NCI-H82 treated with DMSO at 0.1 percent for 48 hours (cell line): Measurements from ENCODE around the gene OR1I1.
"Not testable (repeated sequence)": the region's sequence is repeated elsewhere in the genome, so short reads cannot be mapped to it uniquely, and the experiment has no call there.

Experiments used
- DNase-seq: peaks from one replicate; lab custom pipeline; 2025; ENCODE audit not compliant: unreplicated experiment; lab: John Stamatoyannopoulos, UW

The OR1I1 gene

DNA sequence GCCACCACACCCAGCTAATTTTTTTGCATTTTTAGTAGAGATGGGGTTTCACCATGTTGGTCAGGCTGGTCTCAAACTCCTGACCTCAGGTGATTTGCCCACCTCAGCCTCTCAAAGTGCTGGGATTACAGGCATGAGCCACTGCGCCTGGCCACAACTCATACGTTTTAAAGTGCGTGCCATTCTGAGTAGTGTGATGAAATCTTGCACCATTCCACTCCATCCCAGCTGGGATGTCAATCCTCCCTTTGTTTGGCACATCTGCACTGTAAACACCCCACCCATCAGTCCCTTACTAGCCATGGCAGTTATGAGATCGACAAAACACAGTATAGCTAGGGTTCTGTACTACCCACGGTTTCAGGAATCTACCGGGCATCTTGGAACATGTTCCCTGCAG is 16.0 kb downstream of the OR1I1 start:
- DNase-seq, result not testable (repeated sequence)

DNA sequence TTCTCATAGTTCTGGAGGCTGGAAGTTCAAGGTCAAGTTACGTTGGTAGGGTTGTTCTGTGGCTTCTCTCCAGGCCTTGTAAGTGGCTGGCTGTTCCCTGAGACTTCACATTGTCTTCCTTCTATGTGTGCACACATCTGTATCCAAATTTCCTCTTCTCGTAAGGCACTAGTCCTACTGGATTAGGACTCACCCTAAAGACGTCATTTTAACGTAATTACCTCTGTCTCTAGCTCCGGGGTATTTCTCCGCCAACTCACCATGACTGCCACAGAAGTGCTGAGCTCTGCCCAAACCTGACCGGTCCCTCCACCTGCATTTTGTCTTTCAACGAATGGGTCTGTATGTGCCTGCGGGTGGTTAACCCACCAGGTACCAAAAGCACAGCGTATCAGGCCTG is 16.4 kb downstream of the OR1I1 start:
- DNase-seq, result no peak

DNA sequence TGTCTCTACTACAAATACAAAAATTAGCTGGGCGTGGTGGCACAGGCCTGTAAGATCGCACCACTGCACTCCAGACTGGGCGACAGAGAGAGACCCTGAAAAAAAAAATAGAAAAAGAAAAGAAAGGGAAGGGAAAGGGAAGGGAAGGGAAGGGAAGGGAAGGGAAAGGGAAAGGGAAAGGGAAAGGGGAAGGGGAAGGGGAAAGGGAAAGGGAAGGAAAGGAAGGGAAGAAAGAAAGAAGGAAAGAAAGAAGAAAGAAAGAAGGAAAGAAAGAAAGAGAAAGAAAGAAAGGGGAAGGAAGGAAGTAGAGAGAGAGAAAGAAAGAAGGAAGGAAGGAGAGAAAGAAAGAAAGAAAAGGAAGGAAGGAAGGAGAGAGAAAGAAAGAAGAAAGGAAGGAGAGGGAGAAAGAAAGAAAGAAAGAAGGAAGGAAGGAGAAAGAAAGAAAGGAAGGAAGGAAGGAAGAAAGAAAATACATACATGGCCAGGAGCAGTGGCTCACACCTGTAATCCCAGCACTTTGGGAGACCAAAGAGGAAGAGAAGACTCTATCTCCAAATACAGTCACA is 17.1 kb downstream of the OR1I1 start:
- no peak for DNase-seq

DNA sequence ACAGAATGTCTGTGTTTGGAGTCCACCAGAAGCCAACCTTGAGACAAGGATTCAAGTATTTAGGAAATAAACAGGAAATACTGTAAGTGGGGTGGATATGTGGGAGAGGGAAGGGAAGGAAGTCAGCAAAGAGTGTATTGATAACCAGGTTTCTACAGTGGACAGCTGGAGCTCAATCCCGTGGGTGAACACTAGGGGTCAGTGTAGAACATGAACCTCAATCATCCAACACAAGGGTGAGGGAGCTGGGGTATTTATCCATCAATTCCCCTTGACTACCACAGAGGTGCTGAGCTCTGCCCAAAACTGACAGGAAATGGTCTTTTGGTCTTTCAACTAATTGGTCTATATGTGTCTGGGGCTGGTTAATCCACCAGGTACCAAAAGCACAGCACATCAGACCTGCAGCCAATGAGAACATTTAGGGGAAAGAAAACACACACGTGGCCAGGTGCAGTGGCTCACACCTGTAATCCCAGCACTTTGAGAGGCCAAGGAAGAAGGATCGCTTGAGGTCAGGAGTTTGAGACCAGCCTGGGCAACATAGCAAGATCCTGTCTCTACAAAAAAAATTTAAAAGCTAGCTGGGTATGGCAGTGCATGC is 19.6 kb downstream of the OR1I1 start:
- no peak for DNase-seq

DNA sequence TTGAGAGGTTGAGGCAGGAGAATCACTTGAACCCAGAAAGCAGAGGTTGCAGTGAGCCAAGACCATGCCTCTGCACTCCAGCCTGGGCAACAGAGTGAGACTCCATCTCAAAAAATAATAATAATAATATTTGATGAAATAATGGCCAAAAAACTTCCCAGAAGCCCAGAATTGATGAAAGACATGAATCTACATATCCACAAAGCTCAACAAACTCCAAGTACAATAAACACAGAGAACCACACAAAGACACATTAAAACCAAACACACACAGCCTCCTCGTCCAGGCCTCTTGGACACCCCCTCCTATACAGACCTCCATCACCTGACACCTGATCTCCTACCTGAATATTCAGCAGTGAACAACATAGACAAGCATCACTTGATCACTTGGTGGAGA is 22.0 kb downstream of the OR1I1 start:
- DNase-seq, result no peak

DNA sequence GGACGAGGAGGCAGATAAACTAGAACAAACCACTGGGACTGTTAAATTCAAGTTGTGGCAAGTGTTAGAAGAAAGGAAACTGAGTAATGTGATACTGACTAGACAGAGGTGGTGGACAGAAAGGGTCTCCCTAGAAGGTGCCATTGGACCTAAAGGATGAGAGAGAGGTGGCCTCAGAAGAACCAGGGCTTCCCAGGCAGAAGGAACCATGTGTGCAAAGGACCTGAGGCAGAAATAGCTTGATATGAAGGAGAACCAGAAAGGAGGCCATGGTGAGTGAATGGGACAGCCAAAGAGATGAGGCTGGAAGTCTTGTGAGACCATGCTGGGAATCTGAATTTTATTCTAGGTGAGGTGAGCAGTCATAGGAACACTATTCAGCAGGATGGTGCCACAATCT is 22.4 kb downstream of the OR1I1 start:
- no peak for DNase-seq

DNA sequence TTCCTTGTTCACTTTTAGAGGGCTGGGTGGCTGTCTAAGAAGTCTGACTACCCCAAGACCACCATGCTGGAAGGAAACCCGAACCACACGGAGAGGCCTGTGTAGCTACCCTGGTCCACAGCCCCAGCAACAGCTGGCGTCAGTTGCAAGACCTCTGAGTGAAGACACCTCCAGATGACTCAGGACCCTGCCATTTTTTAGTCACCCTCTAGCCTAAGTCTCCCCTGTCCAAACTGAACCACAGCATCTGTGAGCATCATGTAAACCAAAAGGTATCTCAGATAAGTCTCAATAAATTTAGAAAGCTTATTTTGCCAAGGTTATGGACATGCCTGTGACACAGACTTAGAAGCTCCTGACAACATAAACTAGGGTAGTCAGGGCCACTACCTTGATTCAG is 23.0 kb downstream of the OR1I1 start:
- no peak for DNase-seq

DNA sequence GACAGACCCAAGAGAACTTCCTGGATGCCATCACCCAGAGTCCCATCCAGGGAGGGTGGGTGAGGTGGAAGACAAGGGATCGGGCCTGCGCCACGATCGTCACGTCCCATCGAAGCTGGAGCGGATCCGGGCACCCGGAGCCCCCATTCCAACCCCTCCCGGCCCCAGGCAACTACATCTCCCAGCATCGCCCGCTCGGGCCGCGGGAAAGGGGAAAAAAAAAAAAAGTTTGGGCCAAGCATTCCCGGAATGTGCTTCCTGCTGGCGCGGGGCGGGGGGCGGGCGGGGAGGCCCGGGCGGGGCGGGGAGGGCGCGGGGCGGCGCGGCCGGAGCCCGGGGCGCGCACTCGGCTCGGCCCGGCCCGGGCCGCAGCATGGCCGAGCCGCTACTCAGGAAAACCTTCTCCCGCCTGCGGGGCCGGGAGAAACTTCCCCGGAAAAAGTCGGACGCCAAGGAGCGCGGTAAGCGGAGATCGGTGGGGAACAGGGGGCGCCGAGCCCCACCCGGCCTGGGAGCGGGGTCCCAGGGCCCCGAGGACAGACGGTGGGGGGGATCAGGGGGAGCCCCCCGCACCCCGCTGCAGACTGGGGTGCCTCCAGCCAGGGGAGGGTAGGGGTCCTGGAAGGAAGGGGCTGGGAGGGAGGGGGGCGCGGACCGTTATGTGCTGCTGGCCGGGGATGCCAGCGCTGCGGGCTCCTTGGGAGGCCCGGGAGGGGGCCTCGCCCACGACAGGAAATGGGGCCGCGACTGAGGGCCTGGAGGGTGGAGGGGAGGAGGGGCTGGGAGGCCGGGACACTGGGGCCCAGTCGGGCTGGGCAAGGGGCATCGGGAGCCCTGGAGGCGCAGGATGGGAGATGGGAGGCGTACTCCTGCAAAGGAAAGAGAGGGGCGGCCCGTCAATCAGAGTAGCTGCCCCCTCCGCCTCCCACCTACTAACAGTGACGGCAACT is 25.3 kb downstream of the OR1I1 start, which contains the start of gene SYDE1:
Gene SYDE1, plus strand, starts transcription at position 341 of the 950 bp plus-strand sequence. Its CDS starts 33 bp downstream, at position 374.
- no peak for DNase-seq

DNA sequence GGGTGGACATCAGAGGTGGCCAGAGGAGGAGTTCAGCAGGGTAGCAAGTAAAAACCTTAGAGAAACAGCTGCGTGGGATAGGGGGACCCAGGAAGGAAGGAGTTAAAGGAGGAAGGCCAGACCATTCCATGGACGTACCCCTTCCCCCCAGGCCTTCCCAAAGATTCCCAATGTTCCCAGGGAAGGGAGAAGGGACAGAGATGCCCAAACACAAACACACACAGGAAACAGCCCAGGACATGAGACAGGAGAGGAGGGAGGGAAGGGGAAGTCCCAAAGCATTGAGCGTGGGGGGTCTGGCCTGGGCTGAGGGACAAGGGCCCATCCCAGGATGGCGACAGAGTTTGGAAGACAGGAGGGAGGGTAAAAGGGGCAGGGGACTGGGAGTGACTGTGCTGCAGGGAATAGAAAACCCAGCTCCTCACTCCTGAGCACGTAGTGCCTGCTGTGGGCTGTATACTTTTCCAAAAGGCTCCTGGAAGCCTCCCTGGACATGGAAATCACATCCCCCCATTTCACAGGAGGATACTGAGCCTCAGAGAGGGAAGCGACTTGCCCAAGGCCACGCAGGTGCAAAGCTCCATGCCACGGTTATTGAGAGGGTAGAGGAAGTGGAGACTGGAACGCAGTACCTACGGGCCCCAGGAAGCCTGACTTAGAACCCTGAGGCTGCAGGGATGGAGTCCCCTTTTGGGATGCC is 26.3 kb downstream of the OR1I1 start:
- DNase-seq, result no peak

DNA sequence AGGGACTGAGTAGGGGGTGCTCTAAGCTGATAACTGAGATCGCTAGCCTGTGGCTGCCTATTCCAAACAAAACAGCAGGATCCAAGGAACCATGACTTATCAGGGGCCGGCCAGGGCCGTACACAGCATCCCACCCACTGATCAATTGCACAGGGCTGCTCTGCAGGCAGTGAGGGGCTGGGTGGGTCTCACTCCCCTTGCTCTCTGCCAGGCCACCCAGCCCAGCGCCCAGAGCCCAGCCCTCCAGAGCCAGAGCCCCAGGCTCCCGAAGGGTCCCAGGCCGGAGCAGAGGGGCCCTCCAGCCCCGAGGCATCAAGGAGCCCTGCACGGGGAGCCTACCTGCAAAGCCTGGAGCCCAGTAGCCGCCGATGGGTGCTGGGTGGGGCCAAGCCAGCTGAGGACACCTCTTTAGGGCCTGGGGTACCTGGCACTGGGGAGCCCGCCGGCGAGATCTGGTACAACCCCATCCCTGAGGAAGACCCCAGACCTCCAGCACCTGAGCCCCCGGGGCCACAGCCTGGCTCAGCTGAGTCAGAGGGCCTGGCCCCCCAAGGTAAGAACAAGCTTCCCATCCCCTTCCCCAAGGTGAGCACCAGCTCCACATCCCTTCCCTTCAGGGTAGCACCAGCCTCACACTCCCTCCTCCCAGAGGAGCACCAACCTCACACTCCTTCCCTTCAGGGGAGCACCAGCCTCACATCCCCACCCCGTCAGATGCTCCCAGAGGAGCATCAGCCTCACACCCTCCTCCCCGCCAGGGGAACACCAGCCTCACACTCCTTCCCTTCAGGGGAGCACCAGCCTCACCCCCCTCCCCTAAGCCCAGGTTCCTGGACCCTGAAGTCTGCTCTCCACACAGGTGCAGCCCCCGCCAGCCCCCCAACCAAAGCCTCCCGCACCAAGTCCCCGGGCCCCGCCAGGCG is 27.1 kb downstream of the OR1I1 start:
- no peak for DNase-seq

DNA sequence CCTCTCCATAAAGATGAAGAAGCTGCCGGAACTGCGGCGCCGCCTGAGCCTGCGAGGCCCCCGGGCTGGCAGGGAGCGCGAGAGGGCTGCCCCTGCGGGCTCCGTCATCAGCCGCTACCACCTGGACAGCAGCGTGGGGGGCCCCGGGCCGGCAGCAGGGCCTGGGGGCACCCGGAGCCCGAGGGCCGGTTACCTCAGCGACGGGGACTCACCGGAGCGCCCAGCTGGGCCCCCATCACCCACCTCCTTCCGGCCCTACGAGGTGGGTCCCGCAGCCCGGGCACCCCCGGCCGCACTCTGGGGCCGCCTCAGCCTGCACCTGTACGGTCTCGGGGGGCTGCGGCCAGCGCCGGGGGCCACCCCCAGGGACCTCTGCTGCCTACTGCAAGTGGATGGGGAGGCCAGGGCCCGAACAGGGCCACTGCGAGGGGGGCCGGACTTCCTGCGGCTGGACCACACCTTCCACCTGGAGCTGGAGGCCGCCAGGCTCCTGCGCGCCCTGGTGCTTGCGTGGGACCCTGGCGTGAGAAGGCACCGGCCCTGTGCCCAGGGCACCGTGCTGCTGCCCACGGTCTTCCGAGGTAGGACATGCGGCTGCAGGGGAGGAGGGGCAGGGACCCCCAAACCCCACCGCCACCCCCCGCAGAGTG is 27.9 kb downstream of the OR1I1 start:
- DNase-seq, result no peak

DNA sequence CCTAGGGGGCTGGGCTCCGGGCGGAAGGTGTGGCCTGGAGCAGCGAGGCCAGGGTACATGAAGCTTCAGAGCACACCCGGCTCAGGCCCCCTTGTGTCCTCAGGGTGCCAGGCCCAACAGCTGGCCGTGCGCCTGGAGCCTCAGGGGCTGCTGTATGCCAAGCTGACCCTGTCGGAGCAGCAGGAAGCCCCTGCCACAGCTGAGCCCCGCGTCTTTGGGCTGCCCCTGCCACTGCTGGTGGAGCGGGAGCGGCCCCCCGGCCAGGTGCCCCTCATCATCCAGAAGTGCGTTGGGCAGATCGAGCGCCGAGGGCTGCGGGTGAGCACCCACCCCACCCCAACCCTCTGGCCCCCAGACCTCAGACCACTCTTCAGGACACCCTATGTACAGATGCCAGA is 28.4 kb downstream of the OR1I1 start:
- no peak for DNase-seq

DNA sequence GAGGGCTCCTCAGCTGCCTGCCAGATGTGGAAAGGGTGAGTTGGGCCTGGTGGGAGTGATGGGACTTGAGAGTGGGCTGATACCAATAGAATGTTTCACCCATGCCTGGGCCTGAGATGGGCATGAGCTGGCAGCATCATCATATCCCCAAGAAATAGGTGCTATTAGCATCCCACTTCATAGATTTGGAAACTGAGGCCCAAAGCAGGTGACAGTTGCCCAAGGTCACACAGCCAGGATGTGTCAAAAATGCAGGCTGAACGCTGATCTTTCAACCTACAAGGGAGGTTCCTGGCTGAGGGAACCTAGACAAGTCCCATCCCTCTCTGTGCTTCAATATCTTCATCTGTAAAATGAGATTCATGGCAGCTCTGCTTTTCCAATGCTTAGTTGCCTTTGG is 29.7 kb downstream of the OR1I1 start:
- DNase-seq, result no peak

DNA sequence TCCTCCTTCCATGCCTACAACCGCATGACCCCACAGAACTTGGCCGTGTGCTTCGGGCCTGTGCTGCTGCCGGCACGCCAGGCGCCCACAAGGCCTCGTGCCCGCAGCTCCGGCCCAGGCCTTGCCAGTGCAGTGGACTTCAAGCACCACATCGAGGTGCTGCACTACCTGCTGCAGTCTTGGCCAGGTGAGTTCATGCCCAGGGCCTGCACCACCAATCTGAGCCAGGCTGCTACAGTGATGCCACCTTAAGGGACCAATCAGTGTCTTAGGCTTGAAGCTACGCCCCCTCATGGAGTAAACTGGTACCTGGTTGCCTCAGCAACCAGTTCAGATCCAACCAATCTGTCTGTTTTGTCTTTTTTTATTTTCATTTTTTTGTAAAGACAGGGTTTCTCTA is 30.4 kb downstream of the OR1I1 start:
- DNase-seq, result no peak

DNA sequence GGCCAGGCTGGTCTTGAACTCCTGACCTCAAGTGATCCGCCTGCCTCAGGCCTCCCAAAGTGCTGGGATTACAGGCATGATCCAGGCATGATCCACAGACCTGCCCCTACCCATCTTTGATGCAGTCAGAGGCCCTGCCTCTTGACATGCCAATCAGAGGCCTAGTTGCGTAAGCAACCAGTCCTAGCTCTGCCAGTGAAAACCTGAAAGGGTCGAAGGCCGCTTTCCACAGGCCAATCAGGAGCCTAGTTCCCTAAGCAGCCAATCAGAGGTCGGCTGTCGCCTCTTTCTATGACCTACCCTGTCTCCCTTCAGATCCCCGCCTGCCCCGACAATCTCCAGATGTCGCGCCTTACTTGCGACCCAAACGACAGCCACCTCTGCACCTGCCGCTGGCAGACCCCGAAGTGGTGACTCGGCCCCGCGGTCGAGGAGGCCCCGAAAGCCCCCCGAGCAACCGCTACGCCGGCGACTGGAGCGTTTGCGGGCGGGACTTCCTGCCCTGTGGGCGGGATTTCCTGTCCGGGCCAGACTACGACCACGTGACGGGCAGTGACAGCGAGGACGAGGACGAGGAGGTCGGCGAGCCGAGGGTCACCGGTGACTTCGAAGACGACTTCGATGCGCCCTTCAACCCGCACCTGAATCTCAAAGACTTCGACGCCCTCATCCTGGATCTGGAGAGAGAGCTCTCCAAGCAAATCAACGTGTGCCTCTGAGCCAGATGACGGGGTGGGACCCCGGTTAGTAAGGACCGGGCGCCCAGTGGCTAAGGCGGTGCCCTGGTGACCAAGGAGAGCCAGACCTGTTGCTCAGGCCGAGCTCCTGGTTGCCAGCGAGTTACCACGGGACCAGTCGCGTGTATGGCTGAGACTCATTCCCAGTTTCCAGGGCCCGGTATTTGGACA is 31.5 kb downstream of the OR1I1 start:
- no peak for DNase-seq

DNA sequence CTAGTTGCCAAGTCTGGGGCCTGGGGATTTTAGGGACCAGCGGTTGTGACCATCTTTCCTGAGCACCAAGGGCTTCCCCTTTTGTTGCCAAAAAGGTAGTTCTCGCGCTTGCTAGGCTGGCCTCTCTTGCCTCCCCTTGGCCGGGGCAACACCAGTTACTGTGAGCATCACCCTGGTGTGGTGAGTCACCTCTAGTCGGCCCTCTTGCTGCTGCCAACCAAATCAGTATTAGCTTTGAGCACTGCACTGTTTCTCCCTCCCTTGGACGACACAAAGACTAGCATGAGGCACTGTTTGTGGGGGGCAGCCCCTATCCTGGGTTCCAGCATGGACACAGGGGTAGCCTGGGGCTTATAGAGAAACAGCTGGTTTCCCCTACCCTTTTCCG is 32.1 kb downstream of the OR1I1 start:
- no peak for DNase-seq

DNA sequence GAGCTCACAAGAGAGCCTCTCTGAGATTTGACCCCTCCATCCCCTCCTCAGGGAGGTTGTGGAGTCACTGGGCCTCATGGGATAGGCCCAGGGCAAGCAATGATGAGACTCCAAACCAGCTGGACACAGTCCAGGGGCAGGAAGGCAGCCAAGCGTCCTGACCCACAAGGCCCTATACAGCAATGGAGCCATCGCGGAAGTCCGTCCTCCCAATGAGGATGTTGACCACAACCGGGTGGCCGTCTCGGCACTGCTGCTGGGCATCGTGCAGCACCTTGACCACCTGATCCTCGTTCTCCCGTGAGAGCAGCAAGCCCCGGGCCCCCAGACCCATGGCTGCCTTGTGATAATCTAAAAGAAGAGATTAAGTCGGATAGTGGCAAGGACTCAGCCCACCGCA is 33.1 kb downstream of the OR1I1 start:
- DNase-seq, result no peak

DNA sequence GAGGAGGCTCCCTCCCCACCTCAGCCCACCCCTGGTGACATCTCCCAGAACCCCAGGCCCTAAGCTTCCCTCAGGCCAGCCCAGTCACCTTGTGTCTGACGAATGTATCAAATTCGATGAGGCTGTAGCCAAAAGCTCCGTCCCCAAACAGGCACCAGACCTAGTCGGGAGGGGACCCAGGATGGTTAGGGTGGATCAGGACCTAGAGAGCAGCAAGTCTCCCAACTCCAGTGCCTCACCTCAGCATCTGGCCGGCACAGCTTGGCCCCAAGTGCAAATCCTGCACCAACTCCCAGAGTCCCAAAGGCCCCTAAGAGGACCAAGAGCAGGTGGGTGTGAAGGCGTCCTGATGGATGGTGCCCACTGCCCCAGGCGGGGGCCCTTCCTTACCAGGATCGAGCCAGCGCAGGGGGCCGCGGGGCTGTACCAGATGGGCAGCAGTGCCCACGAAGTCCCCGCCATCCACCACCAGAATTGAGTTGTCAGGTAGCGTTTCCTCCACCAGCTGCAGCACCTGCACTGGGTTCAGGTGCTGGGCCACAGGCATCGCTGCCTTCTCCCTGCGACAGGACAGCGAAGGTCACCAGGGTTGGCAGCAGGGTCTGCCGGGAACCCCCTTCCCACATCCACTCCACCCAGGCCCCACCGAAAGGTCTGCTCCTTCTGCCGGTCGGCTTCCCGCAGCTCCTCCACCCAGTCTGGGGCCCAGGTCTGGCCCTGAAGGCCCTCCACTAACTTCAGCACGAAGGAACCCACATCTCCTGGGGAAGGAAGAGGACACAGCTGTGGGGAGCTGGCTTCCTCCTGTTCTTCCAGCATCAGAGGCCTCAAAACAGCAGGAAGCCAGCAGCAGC is 34.0 kb downstream of the OR1I1 start:
- no peak for DNase-seq
